ENCODE results near the gene INSIG1. TPM values are rescaled to one million over a fixed set of nuclear protein-coding genes. Genes with fewer than 3 reads are reported as not detected.

The INSIG1 gene
- total RNA-seq, 2 experiments from 2014 or later = 145 to 164 TPM

DNA sequence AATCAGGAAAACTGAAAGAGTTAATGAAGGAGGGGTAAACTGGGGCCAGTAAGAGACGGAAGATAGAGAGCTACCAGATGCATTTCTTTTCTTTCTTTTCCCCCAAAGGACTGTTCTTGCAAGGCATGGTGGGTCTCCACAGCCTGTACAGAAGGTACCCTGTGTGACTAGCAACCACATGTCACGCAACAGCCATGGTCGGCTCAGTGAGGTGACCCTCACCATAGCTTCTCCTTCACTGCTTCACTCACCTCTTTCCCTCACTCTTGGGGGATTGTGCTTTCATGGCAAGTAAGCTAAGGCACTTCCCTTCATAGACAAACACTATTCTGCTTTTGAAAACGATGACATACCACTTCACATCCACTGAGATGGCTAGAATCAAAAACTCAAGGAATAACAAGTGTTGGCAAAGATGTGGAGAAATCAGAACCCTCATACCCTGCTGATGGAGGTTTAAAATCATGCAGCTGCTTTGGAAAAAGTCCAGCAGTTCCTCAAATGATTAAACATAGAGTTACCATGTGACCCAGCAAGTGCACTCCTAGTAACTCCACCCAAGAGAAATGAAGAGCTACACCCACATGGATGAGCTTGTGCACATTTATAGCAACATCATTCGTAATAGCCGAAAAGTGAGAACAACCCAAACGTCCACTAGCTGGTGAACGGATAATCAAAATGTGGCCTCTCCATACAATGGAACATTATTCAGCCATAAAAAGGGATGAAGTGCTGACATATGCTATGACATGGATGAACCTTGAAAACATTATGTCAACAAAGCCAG lies 3.8 kb upstream of the INSIG1 start:
- ATAC-seq = no peak
- Mint-ChIP-seq H3K27ac (no peak overlapping the region), H3K4me1 (peaks cover 35% of the 10 kb centered on the region), H3K4me3 (no peak overlapping the region), H3K27me3 (peaks cover 2% of the 10 kb centered on the region), H3K36me3 (peaks cover 19% of the 10 kb centered on the region), H3K9me3 (ENCODE audit: low read depth) (no peaks in the 10 kb centered on the region)
- CTCF ChIA-PET = interaction anchor here (0.8 to 1.8 kb wide), 2 partner anchors 9 to 101 kb away, joined by 3 to 6 read pairs; no protein-coding TSS in a partner anchor
- DNase-seq = peak; percentile 27

DNA sequence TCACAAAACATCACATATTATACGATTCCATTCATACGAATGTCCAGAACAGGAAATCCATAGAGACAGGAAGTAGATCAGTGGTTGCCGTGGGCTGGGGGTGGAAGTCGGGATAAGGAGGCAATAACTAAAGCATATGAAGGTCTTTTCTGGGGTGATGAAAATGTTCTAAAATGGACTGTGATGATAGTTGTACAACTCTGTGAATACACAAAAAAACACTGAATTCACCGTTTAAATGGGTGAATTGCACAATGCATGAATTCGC lies 3.2 kb upstream of the INSIG1 start:
- H3K9me3 Mint-ChIP-seq (ENCODE audit: low read depth) = no peaks in the 10 kb centered on the region
- CTCF ChIA-PET = interaction anchor here (0.8 to 1.8 kb wide), 2 partner anchors 10 to 102 kb away, joined by 3 to 6 read pairs; no protein-coding TSS in a partner anchor

DNA sequence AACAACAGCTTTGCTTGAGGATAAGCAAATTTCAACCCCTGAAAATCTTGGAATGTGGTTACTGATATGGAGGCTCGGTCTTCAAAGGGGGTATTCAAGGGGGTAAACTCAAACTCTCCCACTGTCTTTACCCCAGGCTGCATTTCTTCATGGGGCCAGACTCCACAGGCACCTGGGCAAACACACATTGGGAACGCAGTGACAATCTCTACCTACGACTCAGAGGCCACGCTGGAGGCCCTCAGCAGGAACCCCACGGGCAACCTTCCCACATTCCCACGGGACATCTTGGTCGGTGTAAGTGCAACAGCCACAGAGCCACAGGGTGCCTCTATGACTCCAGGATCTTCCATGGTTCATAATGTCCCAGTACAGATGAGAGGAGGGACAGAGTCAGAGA lies 2.2 kb upstream of the INSIG1 start:
- Mint-ChIP-seq H3K4me1 (peaks cover 43% of the 10 kb centered on the region), H3K9me3 (ENCODE audit: low read depth) (no peaks in the 10 kb centered on the region), H3K4me3 (no peak overlapping the region), H3K27me3 (peaks cover 2% of the 10 kb centered on the region), H3K36me3 (peaks cover 34% of the 10 kb centered on the region), H3K27ac (peak overlapping the region; percentile 41)
- DNase-seq (peak; percentile 38), ATAC-seq (no peak)
- CTCF ChIA-PET = interaction anchor here (1.6 to 4.7 kb wide), 5 partner anchors 10 to 105 kb away, joined by 4 to 35 read pairs (median 10); no protein-coding TSS in a partner anchor

More for the DNA sequence above, 3.2 kb upstream of the INSIG1 start:
- DNase-seq (no peak), ATAC-seq (no peak)
- H3K27ac Mint-ChIP-seq = no peak overlapping the region
- H3K4me3 Mint-ChIP-seq = no peak overlapping the region
- H3K4me1 Mint-ChIP-seq = peaks cover 35% of the 10 kb centered on the region
- peaks cover 25% of the 10 kb centered on the region for H3K36me3 Mint-ChIP-seq
- H3K27me3 Mint-ChIP-seq = peaks cover 2% of the 10 kb centered on the region

DNA sequence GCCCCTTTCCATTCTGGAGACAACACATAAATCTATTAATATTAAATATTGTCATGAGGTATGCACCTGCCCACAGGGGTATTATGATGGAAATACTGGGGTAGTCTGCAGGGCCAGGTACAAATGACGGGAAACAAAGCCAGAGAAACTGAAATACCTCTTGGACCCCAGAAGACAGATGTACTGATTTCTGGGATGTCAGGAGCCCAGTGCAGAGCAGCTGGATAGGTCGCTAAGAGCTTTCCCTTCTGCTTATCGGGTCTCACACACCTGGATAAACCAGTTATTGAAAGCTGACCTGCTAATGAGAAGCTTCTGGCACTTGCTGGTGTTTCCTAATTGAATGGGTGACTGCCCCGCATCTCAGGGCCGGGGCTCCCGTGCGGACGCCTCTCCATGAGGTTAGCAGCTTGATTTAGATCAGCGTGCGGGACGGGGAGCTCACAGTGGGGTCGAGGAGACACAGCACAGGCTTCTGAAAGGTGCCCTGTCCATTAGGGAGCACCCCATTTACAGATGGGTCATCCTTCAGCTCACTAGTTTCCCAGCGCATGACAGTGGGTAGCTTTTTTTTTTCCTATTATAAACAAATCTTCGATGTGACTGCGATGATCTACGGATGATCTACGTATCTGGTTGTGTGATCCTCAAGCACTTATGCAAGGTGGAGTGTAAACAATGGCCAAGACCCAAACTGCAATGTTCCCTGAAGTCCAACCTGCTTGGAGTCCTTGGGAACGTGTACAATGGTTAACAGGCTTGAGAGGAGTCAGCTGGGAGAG lies 1.5 kb upstream of the INSIG1 start:
- Mint-ChIP-seq H3K27ac (peak overlapping the region; percentile 91), H3K36me3 (peaks cover 41% of the 10 kb centered on the region), H3K4me3 (peak overlapping the region; percentile 60), H3K4me1 (peaks cover 43% of the 10 kb centered on the region), H3K9me3 (ENCODE audit: low read depth) (no peaks in the 10 kb centered on the region), H3K27me3 (peaks cover 2% of the 10 kb centered on the region)
- peak; percentile 38 for DNase-seq
- CTCF ChIA-PET = interaction anchor here (0.7 to 4.7 kb wide), 10 partner anchors 11 to 293 kb away, joined by 3 to 35 read pairs (median 4); partner anchors contain the start of gene PAXIP1
- ATAC-seq = no peak

DNA sequence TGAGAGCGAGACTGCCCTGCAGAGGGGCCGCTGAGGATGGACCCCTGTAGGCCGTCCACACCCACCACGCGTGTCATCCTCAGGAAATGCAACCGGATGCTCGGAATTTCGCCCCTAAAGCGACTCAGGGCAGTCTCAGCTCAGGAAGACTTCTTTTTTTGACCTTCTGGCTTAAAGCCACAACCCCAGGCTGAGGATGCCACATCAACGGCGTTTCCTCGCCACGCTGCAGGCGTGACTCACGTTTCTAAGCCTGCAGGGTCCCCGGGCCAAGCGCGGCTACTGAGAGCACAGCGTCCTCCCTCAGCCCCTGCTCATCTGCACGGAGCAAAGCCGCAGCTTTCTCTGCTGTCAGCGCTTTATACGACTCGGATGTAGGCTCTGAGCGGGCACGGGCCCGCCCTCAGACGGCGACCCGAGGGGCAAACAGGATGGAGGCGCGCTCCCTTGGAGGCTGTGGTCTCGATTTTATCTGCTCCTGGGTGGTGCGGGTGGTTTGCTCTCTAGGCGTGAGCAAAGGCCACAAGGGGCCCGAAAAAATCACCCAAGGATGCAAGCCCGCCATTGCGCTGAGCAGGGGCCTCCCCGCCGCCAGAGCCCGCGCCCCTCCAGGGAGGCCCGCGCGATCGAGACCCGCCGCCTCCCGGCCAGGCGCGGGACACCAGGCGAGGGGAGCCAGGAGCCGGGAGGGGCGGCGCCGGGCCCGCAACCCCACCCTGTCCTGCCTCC lies 726 bp upstream of the INSIG1 start:
- H3K4me3 Mint-ChIP-seq = peak overlapping the region; percentile 60
- peaks cover 47% of the 10 kb centered on the region for H3K36me3 Mint-ChIP-seq
- H3K27ac Mint-ChIP-seq = peak overlapping the region; percentile 91
- peak; percentile 96 for DNase-seq
- CTCF ChIA-PET = interaction anchor here (0.7 to 4.7 kb wide), 11 partner anchors 12 to 369 kb away, joined by 3 to 35 read pairs (median 4); partner anchors contain the start of gene PAXIP1
- H3K4me1 Mint-ChIP-seq = peaks cover 43% of the 10 kb centered on the region
- peak; percentile 60 for ATAC-seq
- peaks cover 2% of the 10 kb centered on the region for H3K27me3 Mint-ChIP-seq
- no peaks in the 10 kb centered on the region for H3K9me3 Mint-ChIP-seq (ENCODE audit: low read depth)

DNA sequence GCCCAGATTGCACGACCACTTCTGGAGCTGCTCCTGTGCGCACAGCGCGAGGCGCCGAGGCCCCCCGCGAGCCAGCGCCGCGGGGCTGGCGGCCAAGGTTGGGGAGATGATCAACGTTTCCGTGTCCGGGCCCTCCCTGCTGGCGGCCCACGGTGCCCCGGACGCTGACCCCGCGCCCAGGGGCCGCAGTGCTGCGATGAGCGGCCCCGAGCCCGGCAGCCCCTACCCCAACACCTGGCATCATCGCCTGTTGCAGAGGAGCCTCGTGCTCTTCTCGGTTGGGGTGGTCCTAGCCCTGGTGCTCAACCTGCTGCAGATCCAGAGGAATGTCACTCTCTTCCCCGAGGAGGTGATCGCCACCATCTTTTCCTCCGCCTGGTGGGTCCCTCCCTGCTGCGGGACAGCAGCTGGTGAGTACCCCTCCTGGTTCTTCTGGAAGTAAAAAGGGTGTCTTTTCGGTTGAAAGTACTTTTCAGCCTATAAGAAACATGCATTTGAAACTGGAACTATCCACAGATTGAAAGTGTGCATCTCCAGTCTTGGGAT lies 683 bp downstream of the INSIG1 start:
- H3K4me1 Mint-ChIP-seq = peaks cover 55% of the 10 kb centered on the region
- ATAC-seq = peak; percentile 0

DNA sequence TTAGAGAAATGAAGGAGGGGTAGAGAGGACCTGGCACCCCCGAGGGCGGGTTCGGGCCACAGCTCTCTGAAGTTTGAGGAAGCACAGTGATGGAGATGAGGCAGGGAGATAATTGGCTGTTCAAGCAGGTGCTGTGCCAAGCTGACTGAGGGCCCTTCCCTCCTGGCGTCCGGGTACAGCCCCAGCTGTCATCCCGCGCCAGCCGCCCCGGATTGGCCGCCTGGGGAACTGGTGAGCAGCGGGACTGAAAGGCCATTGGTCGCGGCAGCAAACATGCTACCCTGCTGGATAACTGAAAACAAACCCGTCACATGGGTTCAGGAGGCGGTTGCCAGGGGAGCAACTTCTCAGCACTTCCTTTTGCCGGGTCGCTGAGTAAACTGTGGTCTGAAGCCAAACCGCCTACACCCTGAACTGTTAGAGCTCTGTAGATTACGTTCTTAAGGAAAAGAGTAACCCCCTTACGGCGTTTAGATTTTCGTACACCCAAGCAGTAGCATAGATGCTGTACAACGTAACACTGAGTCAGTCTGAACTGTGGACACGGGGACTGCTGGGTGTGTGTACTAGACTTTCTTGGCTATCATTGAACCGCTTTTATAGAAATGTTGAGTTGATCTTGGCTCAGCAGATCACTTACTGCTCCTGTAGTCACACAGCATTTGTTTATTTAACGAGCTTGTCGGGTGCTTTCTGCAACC lies 1.3 kb downstream of the INSIG1 start:
- H3K27ac Mint-ChIP-seq = peak overlapping the region; percentile 97
- no peaks in the 10 kb centered on the region for H3K9me3 Mint-ChIP-seq (ENCODE audit: low read depth)
- peaks cover 60% of the 10 kb centered on the region for H3K36me3 Mint-ChIP-seq
- peak overlapping the region; percentile 88 for H3K4me3 Mint-ChIP-seq
- DNase-seq (peak; percentile 99), ATAC-seq (peak; percentile 72)
- peaks cover 61% of the 10 kb centered on the region for H3K4me1 Mint-ChIP-seq
- CTCF ChIA-PET = interaction anchor here (0.8 to 4.7 kb wide), 9 partner anchors 34 to 371 kb away, joined by 3 to 35 read pairs (median 5); no protein-coding TSS in a partner anchor
- H3K27me3 Mint-ChIP-seq = no peaks in the 10 kb centered on the region

More for the DNA sequence above, 683 bp downstream of the INSIG1 start:
- Mint-ChIP-seq H3K36me3 (peaks cover 55% of the 10 kb centered on the region), H3K27ac (peak overlapping the region; percentile 97), H3K27me3 (no peaks in the 10 kb centered on the region), H3K4me3 (peak overlapping the region; percentile 88), H3K9me3 (ENCODE audit: low read depth) (no peaks in the 10 kb centered on the region)
- DNase-seq = peak; percentile 59
- CTCF ChIA-PET = interaction anchor here (1.0 to 4.7 kb wide), 7 partner anchors 35 to 371 kb away, joined by 3 to 35 read pairs (median 12); no protein-coding TSS in a partner anchor

DNA sequence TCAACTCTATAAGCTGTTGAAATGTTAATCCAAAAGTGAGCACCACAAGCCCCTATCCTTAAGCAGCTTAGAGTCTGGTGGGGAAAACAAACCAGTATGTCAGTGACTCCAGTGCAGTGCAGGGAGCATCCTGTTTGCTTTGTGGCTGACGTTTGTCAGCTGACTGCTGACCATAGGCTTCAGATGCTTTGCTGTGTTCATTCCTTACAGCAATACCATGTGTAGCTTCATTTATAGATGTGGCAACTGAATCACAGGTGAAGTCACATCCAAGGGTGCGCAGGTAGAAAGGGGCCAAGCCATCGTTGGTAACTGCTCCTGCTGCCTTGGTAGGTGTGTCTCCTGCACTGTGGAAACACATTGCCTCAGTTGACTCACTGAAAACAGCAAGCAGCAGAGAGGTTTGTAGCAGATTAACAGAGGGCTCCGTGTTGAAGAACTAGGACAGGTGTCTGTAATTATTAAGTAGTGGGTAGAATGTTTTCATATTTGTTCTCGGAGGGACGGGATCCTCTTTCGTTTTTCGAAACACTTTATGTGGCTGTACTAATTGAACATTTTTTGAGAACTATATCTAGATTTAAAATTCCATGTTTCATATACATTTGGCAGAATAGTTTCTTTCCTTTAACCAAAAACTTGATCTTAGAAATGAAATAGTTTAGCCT lies 2.0 kb downstream of the INSIG1 start:
- no peak for ATAC-seq
- H3K9me3 Mint-ChIP-seq (ENCODE audit: low read depth) = no peaks in the 10 kb centered on the region
- CTCF ChIA-PET = interaction anchor here (0.8 to 4.7 kb wide), 9 partner anchors 33 to 372 kb away, joined by 3 to 35 read pairs (median 5); no protein-coding TSS in a partner anchor
- no peaks in the 10 kb centered on the region for H3K27me3 Mint-ChIP-seq
- H3K4me1 Mint-ChIP-seq = peaks cover 62% of the 10 kb centered on the region
- peak overlapping the region; percentile 97 for H3K27ac Mint-ChIP-seq
- H3K4me3 Mint-ChIP-seq = peak overlapping the region; percentile 88
- DNase-seq = peak; percentile 72
- H3K36me3 Mint-ChIP-seq = peaks cover 64% of the 10 kb centered on the region

DNA sequence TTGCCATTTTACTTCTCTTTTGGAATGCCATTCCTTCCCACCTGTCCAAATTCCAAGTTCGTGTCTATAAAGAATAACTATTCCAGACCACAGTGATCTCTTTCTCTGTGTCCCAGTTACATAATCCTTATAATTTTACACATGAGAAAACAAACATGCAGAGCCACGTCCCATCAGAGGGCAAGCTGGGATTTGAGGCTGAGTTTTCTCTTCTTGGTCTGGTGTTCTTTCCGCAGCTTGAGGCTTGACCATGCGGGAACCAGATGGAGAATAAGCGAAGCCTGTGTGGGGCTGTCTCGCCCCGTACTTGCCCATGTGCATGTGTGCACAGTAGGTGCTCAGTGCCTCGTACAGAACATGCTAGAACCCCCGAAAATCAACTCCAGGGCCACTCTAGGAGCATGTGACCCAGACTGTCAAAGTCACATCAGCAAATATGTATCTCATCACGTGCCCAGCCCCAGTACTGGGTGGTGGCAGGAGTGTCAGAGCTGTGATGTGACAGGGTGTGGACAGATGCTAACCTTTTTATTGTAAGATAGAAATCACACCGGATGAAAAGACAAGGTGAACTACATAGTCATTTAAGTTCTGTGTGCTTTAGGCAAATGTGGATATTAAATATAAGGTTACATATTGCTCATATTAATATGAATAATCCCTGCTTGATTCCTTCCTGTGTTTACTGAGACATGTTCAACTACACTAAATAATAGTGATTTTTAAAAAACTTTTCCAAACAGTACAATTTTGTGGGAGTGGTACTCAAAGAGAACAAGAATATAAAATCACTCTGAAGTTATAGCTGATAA lies 3.2 kb downstream of the INSIG1 start:
- no peaks in the 10 kb centered on the region for H3K27me3 Mint-ChIP-seq
- DNase-seq (peak; percentile 57), ATAC-seq (no peak)
- H3K36me3 Mint-ChIP-seq = peaks cover 71% of the 10 kb centered on the region
- CTCF ChIA-PET = interaction anchor here (1.0 to 2.5 kb wide), 5 partner anchors 44 to 373 kb away, joined by 3 to 12 read pairs (median 5); no protein-coding TSS in a partner anchor
- H3K27ac Mint-ChIP-seq = peak overlapping the region; percentile 57
- H3K4me1 Mint-ChIP-seq = peaks cover 63% of the 10 kb centered on the region
- H3K4me3 Mint-ChIP-seq = peak overlapping the region; percentile 88
- no peaks in the 10 kb centered on the region for H3K9me3 Mint-ChIP-seq (ENCODE audit: low read depth)

DNA sequence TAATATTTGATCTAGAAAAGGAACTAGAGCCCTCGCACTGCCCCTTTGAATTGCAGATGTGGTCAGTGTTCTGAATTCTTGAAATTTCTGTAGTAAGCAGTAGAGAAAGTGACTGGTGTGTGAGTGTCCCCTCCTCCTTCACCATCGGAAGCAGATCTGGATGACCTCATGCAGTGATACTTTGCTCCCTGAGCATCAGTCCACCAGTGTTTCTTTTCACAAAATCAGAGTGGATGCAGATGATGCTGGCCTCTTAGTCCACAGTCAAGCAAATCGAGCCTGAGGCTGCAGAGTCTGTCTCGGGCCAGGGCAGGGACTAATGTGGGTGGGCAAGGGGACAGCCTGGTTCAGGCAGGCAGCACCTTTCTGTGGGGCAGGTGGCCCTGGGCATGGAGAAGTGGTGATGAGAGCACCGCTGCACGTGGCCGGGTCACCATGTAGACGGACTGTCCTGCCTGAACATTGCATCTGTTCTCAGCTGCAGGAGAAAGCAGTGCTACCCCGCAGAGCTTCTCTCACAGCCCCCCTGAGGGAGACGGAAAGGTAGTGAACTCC lies 5.4 kb downstream of the INSIG1 start:
- Mint-ChIP-seq H3K27ac (peak overlapping the region; percentile 43), H3K27me3 (no peaks in the 10 kb centered on the region), H3K9me3 (ENCODE audit: low read depth) (no peaks in the 10 kb centered on the region), H3K4me1 (peaks cover 56% of the 10 kb centered on the region), H3K36me3 (peaks cover 85% of the 10 kb centered on the region), H3K4me3 (no peak overlapping the region)
- ATAC-seq = no peak
- peak; percentile 22 for DNase-seq
- CTCF ChIA-PET = interaction anchor here (0.8 to 2.5 kb wide), 3 partner anchors 40 to 376 kb away, joined by 3 to 6 read pairs (median 3); no protein-coding TSS in a partner anchor

DNA sequence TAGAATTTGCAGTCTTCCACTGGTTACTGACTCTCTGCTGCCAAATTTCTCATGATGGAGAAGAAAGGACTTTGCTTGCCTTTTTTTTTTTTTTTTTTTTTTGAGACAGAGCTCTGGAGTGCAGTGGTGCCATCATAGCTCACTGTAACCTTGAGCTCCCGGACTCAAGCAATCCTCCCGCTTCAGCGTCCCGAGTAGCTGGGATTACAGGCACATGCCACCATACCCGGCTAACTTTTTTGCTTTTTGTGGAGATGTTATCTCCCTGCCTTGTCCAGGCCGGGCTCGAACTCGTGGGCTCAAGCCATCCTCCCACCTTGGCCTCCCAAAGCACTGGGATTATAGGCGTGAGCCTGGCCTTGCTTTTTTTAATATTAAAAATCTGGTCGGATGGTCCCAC lies 6.2 kb downstream of the INSIG1 start:
- CTCF ChIA-PET = interaction anchor here (1.0 kb wide), 1 partner anchor 53 kb away, joined by 3 read pairs; no protein-coding TSS in a partner anchor

More for the DNA sequence above, 6.2 kb downstream of the INSIG1 start:
- no peaks in the 10 kb centered on the region for H3K27me3 Mint-ChIP-seq
- peaks cover 87% of the 10 kb centered on the region for H3K36me3 Mint-ChIP-seq
- H3K4me1 Mint-ChIP-seq = peaks cover 56% of the 10 kb centered on the region
- no peaks in the 10 kb centered on the region for H3K9me3 Mint-ChIP-seq (ENCODE audit: low read depth)
- H3K4me3 Mint-ChIP-seq = no peak overlapping the region
- DNase-seq (no peak), ATAC-seq (no peak)
- H3K27ac Mint-ChIP-seq = peak overlapping the region; percentile 46

All from activated CD8-positive, alpha-beta memory T cell treated with anti-CD3 and anti-CD28 coated beads, Interleukin-2, amount 10 ng/mL, durations not matched to agents 7 days and 5 days (primary cell).